ENCODE results near the gene SNCA.

SNCA gene

GRCh38 chr4:89752932-89753598 is 83.9 kb downstream of the SNCA start:
- DNase-seq: peak in 1 of 2 experiments; percentile 50

- no peak for DNase-seq
Measured at GRCh38 chr4:89751416-89751815, 85.5 kb downstream of the SNCA start.

- no peak for DNase-seq
Measured at GRCh38 chr4:89746377-89746776, 90.6 kb downstream of the SNCA start.

- DNase-seq: peak; percentile 3 to 70
Measured at GRCh38 chr4:89745708-89746107, 91.3 kb downstream of the SNCA start.

GRCh38 chr4:89744914-89745313 is 92.0 kb downstream of the SNCA start:
- DNase-seq: no peak

- DNase-seq: no peak
Measured at GRCh38 chr4:89741768-89742167, 95.2 kb downstream of the SNCA start.

- no peak for DNase-seq
Measured at GRCh38 chr4:89739311-89739988, 97.5 kb downstream of the SNCA start.

GRCh38 chr4:89737888-89738287 is 99.1 kb downstream of the SNCA start:
- DNase-seq: no peak

GRCh38 chr4:89733946-89734345 is 103.0 kb downstream of the SNCA start:
- no peak for DNase-seq

GRCh38 chr4:89727238-89727637 is 109.7 kb downstream of the SNCA start:
- DNase-seq: no peak

GRCh38 chr4:89725268-89725667 is 111.7 kb downstream of the SNCA start:
- DNase-seq: no peak

- no peak for DNase-seq
Measured at GRCh38 chr4:89724716-89725115, 112.2 kb downstream of the SNCA start.

- no peak for DNase-seq
Measured at GRCh38 chr4:89723096-89723495, 113.9 kb downstream of the SNCA start.

- DNase-seq: no peak
Measured at GRCh38 chr4:89722517-89722916, 114.4 kb downstream of the SNCA start.

- no peak for DNase-seq
Measured at GRCh38 chr4:89720981-89721380, 116.0 kb downstream of the SNCA start.

GRCh38 chr4:89719536-89720090 is 117.3 kb downstream of the SNCA start:
- DNase-seq: peak in 1 of 2 experiments; percentile 86

GRCh38 chr4:89716893-89717292 is 120.1 kb downstream of the SNCA start:
- no peak for DNase-seq

GRCh38 chr4:89715631-89716030 is 121.3 kb downstream of the SNCA start:
- DNase-seq: no peak

- no peak for DNase-seq
Measured at GRCh38 chr4:89712827-89713226, 124.1 kb downstream of the SNCA start.

- no peak for DNase-seq
Measured at GRCh38 chr4:89712141-89712540, 124.8 kb downstream of the SNCA start.

- DNase-seq: no peak
Measured at GRCh38 chr4:89708903-89709421, 128.0 kb downstream of the SNCA start.

GRCh38 chr4:89707467-89707866 is 129.5 kb downstream of the SNCA start:
- DNase-seq: no peak

- DNase-seq: no peak
Measured at GRCh38 chr4:89704651-89705395, 132.1 kb downstream of the SNCA start.

Measured in cerebellar nuclear complex (tissue), 1 donor.